ENCODE results near the gene RNASE12. TPM values are rescaled to one million over a fixed set of nuclear protein-coding genes. Genes with fewer than 3 reads are reported as not detected.

Gene RNASE12
- total RNA-seq, 1 experiment from 2014 or later = not detected

- Mint-ChIP-seq H3K4me1 (peaks cover 34 to 35% of the 10 kb centered on the region in 2 experiments), H3K27me3 (ENCODE audit: low read depth) (peaks cover 60% of the 10 kb centered on the region), H3K4me3 (peak overlapping the region; percentile 58 to 94), H3K9me3 (peaks cover 0 to 7% of the 10 kb centered on the region in 2 experiments; a peak in 2 of 5 replicates), H3K36me3 (ENCODE audit: insufficient read depth in 1 of 3, low read depth in 3 of 3) (peaks cover 0 to 2% (median 0%) of the 10 kb centered on the region in 3 experiments; a peak in 1 of 7 replicates), H3K27ac (no peak overlapping the region)
- H4K91ac ChIP-seq (ENCODE audit: insufficient read length, low read depth, low read length) = no peak overlapping the region
- no peak overlapping the region for H3K27ac ChIP-seq (ENCODE audit: insufficient read length, low read depth, low read length)
- H3K27me3 ChIP-seq (ENCODE audit: insufficient read depth, low read length) = peaks cover 8% of the 10 kb centered on the region; the same call in 1 of the 2 replicates
- H2AFZ ChIP-seq (ENCODE audit: low read length) = no peak overlapping the region
- H2BK5ac ChIP-seq (ENCODE audit: insufficient read length, low read length) = no peak overlapping the region
- H3T11ph ChIP-seq (ENCODE audit: low read length) = no peak overlapping the region
- peak overlapping the region; percentile 98 for H3K4me2 ChIP-seq (ENCODE audit: insufficient read depth, insufficient read length, low read length)
- H3K79me2 ChIP-seq (ENCODE audit: insufficient read depth, low read length) = no peaks in the 10 kb centered on the region
- no CpG with 5 or more reads among the region's 10 CpGs for WGBS (ENCODE audit: extremely low coverage, insufficient read length, low lambda C conversion rate)
- DNase-seq = no peak
- H4K5ac ChIP-seq (ENCODE audit: insufficient read length, low read depth, low read length) = no peak overlapping the region
- H4K20me1 ChIP-seq (ENCODE audit: control insufficient read depth, insufficient read depth, insufficient read length) = no peaks in the 10 kb centered on the region
- no peak overlapping the region for H2BK15ac ChIP-seq (ENCODE audit: low read depth, low read length)
- no peak overlapping the region for H3K23ac ChIP-seq (ENCODE audit: insufficient read length, low read depth, low read length)
- H3K56ac ChIP-seq (ENCODE audit: insufficient read length, low read depth, low read length) = no peak overlapping the region
- H3K23me2 ChIP-seq (ENCODE audit: insufficient read length, low read depth, low read length, poor library complexity, severe bottlenecking) = peaks cover 41% of the 10 kb centered on the region
- H2BK12ac ChIP-seq (ENCODE audit: insufficient read length, low read depth, low read length) = no peak overlapping the region
- H3K14ac ChIP-seq (ENCODE audit: insufficient read depth, low read length) = no peak overlapping the region
- no peaks in the 10 kb centered on the region for H3K9me3 ChIP-seq (ENCODE audit: control insufficient read depth, low read depth, low read length)
- H3K79me1 ChIP-seq (ENCODE audit: insufficient read depth, low read depth, low read length, poor library complexity, severe bottlenecking) = no peaks in the 10 kb centered on the region
- H3K18ac ChIP-seq (ENCODE audit: insufficient read length, low read depth, low read length) = no peak overlapping the region
- no peak overlapping the region for H3K4ac ChIP-seq (ENCODE audit: low read depth, low read length)
- no peak overlapping the region for H2BK120ac ChIP-seq (ENCODE audit: low read depth, low read length, poor library complexity, severe bottlenecking)
- TF ChIP-seq CTCF (conservative IDR thresholded peaks at IDR 0.05) = no peak
- H3K9ac ChIP-seq (ENCODE audit: extremely low read depth, insufficient read length, low read length) = no peak overlapping the region
- no peak overlapping the region for H2AK5ac ChIP-seq (ENCODE audit: insufficient read length, low read length)
- H2BK20ac ChIP-seq (ENCODE audit: low read depth, low read length, poor library complexity, severe bottlenecking) = no peak overlapping the region
- H4K8ac ChIP-seq (replicated peaks; ENCODE audit: insufficient read length, low read depth, low read length) = no peak overlapping the region
- H3K4me1 ChIP-seq (ENCODE audit: insufficient read depth, low read length) = no peaks in the 10 kb centered on the region
Measured at GRCh38 chr14:20628063-20628854, 37.1 kb upstream of the RNASE12 start.

All from H9 (cell line).